H1 (cell line): Measurements from ENCODE around the gene SCCPDH. TPM values are rescaled to one million over a fixed set of nuclear protein-coding genes. Genes with fewer than 3 reads are reported as not detected.

ENCODE experiments used
- CTCF ChIA-PET: fragments of 300-600 bp; sonication (Branson Sonifier 250); formaldehyde crosslinking; loops from one replicate; lab custom pipeline; 2021; ENCODE audit not compliant: partially characterized antibody; lab: Charles Lee
- POLR2A ChIA-PET: fragments of 300-600 bp; sonication (Branson Sonifier 250); formaldehyde crosslinking; loops from one replicate; lab custom pipeline; 2021; ENCODE audit warnings: inconsistent platforms; ENCODE audit not compliant: partially characterized antibody; lab: Charles Lee
- DNase-seq, 2 experiments: peaks; one replicate each; pipeline versions ENCODE4 v3.0.0 to v3.0.0-alpha.2; 2010 to 2022; ENCODE audit warnings: low spot score in 2 of 2, low read depth in 1 of 2, mixed read lengths in 1 of 2
- FAIRE-seq: peaks from 2 replicates; lab custom pipeline; 2011; peaks lifted over from hg19 to GRCh38; lab: Jason Lieb, UNC
- H2AFZ ChIP-seq: 2 replicates; pipeline ENCODE4 v1.8.1; 2012; ENCODE audit warnings: low read length, inconsistent platforms
- H2AK5ac ChIP-seq: 2 replicates; pipeline ENCODE4 v1.6.1; 2013; ENCODE audit warnings: low read depth, low read length
- H2BK120ac ChIP-seq: replicated peaks from 2 replicates; pipeline ENCODE3; 2013; ENCODE audit warnings: low read depth, low read length, inconsistent platforms
- H2BK12ac ChIP-seq: 2 replicates; pipeline ENCODE4 v1.6.1; 2013; ENCODE audit warnings: low read depth, low read length
- H2BK15ac ChIP-seq: 2 replicates; pipeline ENCODE4 v1.6.1; 2013; ENCODE audit warnings: low read length
- H2BK20ac ChIP-seq: 2 replicates; pipeline ENCODE4 v1.6.1; 2013; ENCODE audit warnings: low read length
- H2BK5ac ChIP-seq: 2 replicates; pipeline ENCODE4 v1.6.1; 2013; ENCODE audit warnings: low read depth, low read length
- H3K14ac ChIP-seq: 2 replicates; pipeline ENCODE4 v1.6.1; 2013; ENCODE audit warnings: inconsistent platforms; ENCODE audit not compliant: insufficient read length
- H3K18ac ChIP-seq: 2 replicates; pipeline ENCODE4 v1.6.1; 2013; ENCODE audit warnings: low read length; ENCODE audit errors: extremely low read depth
- H3K23ac ChIP-seq: 2 replicates; pipeline ENCODE4 v1.6.1; 2013; ENCODE audit warnings: inconsistent platforms; ENCODE audit not compliant: insufficient read length
- H3K23me2 ChIP-seq: 2 replicates; pipeline ENCODE4 v1.6.1; 2013; ENCODE audit warnings: low read depth, low read length
- H3K27ac ChIP-seq: 2 replicates; pipeline ENCODE4 v1.6.1; 2011; ENCODE audit warnings: low read depth, low read length, inconsistent platforms
- H3K27me3 ChIP-seq, 4 experiments: replicated peaks in 1 of 4; 1 replicate in 1 of 4; 2 replicates in 3 of 4; pipeline versions ENCODE4 v1.6.1 to v1.8.1; 2011 to 2013; ENCODE audit warnings: low read length in 3 of 4, mild to moderate bottlenecking in 3 of 4, inconsistent platforms in 2 of 4, mixed read lengths in 2 of 4, moderate library complexity in 1 of 4; ENCODE audit not compliant: control insufficient read depth in 3 of 4, insufficient read depth in 3 of 4; ENCODE audit errors: extremely low read depth in 1 of 4
- H3K36me3 ChIP-seq, 4 experiments: 2 replicates each; pipeline versions ENCODE4 v1.6.1 to v1.8.1; 2011 to 2013; ENCODE audit warnings: mild to moderate bottlenecking in 4 of 4, low read length in 3 of 4, moderate library complexity in 2 of 4, control low read depth in 1 of 4, inconsistent platforms in 1 of 4; ENCODE audit not compliant: insufficient read depth in 4 of 4, control insufficient read depth in 2 of 4
- H3K4ac ChIP-seq: replicated peaks from 2 replicates; pipeline ENCODE3; 2013; ENCODE audit warnings: low read length, low read depth, mixed read lengths, inconsistent platforms; ENCODE audit not compliant: insufficient read length
- H3K4me1 ChIP-seq, 4 experiments: replicated peaks in 1 of 4; 1 replicate in 1 of 4; 2 replicates in 3 of 4; pipeline versions ENCODE4 v1.6.1 to v1.8.1; 2011 to 2013; ENCODE audit warnings: low read length in 3 of 4, inconsistent platforms in 2 of 4, mixed read lengths in 1 of 4; ENCODE audit not compliant: insufficient read depth in 4 of 4, control insufficient read depth in 3 of 4
- H3K4me2 ChIP-seq, 2 experiments: 2 replicates each; pipeline versions ENCODE4 v1.6.1 to v1.8.1; 2011 to 2013; ENCODE audit warnings: low read depth in 2 of 2, low read length in 2 of 2, control low read depth in 1 of 2, inconsistent platforms in 1 of 2, mild to moderate bottlenecking in 1 of 2; ENCODE audit not compliant: insufficient read depth in 1 of 2
- H3K4me3 ChIP-seq, 4 experiments: fragments of 200-600, 300-600 bp in 1 of 4; sonication (generic), shearing (Covaris generic), sonication (Bioruptor Twin) in 1 of 4; 2 replicates each; pipeline versions ENCODE4 v1.5.1 to v1.8.1; 2011 to 2016; ENCODE audit warnings: low read length in 4 of 4, low read depth in 3 of 4, control low read depth in 2 of 4, inconsistent platforms in 2 of 4, mild to moderate bottlenecking in 2 of 4, mixed read lengths in 1 of 4, moderate library complexity in 1 of 4; ENCODE audit not compliant: insufficient read depth in 2 of 4; ENCODE audit errors: extremely low read depth in 1 of 4
- H3K56ac ChIP-seq: replicated peaks from 2 replicates; pipeline ENCODE3; 2013; ENCODE audit warnings: low read depth, mild to moderate bottlenecking, mixed read lengths, low read length, inconsistent platforms; ENCODE audit not compliant: insufficient read length
- H3K79me1 ChIP-seq: 2 replicates; pipeline ENCODE4 v1.6.1; 2013; ENCODE audit warnings: low read depth, low read length, control low read depth
- H3K79me2 ChIP-seq, 2 experiments: 2 replicates each; pipeline versions ENCODE4 v1.6.1 to v1.8.1; 2012 to 2013; ENCODE audit warnings: low read length in 2 of 2, mild to moderate bottlenecking in 2 of 2, inconsistent platforms in 1 of 2; ENCODE audit not compliant: insufficient read depth in 2 of 2, control insufficient read depth in 1 of 2
- H3K9ac ChIP-seq, 4 experiments: replicated peaks in 1 of 4; 1 replicate in 1 of 4; 2 replicates in 3 of 4; pipeline versions ENCODE4 v1.6.1 to v1.8.1; 2011 to 2013; ENCODE audit warnings: low read depth in 3 of 4, low read length in 3 of 4, control low read depth in 2 of 4, mild to moderate bottlenecking in 2 of 4, moderate library complexity in 2 of 4, inconsistent platforms in 1 of 4; ENCODE audit errors: extremely low read depth in 1 of 4
- H3K9me3 ChIP-seq, 2 experiments: 2 replicates each; pipeline versions ENCODE4 v1.6.1 to v1.8.1; 2012 to 2013; ENCODE audit warnings: mild to moderate bottlenecking in 2 of 2, moderate library complexity in 2 of 2, control low read depth in 1 of 2, inconsistent platforms in 1 of 2, low read depth in 1 of 2, low read length in 1 of 2, mixed read lengths in 1 of 2; ENCODE audit not compliant: insufficient read depth in 2 of 2
- H4K20me1 ChIP-seq, 2 experiments: replicated peaks in 1 of 2; 2 replicates each; pipeline versions ENCODE3 to v1.8.1; 2011 to 2013; ENCODE audit warnings: inconsistent platforms in 2 of 2, low read length in 2 of 2, mild to moderate bottlenecking in 1 of 2; ENCODE audit not compliant: insufficient read depth in 2 of 2, control insufficient read depth in 1 of 2
- H4K5ac ChIP-seq: 2 replicates; pipeline ENCODE4 v1.6.1; 2013; ENCODE audit warnings: low read length, low read depth, mixed read lengths, inconsistent platforms; ENCODE audit not compliant: insufficient read length
- H4K8ac ChIP-seq: 2 replicates; pipeline ENCODE4 v1.8.0; 2013; ENCODE audit warnings: mild to moderate bottlenecking, moderate library complexity, low read length, inconsistent platforms; ENCODE audit not compliant: insufficient read depth; ENCODE audit errors: extremely low read depth
- H4K91ac ChIP-seq: replicated peaks from 2 replicates; pipeline ENCODE3; 2013; ENCODE audit warnings: low read length, mixed read lengths, inconsistent platforms; ENCODE audit not compliant: insufficient read length
- ASH2L ChIP-seq: fragments of 200-600, 300-600 bp; sonication (generic); IDR thresholded peaks from one replicate; pipeline ENCODE4 v1.7.1; 2017; ENCODE audit warnings: low read length
- CEBPB ChIP-seq: IDR thresholded peaks from 2 replicates; pipeline ENCODE4 v1.6.1; 2012; ENCODE audit warnings: low read depth, low read length
- EP300 ChIP-seq, 2 experiments: IDR thresholded peaks; 1 replicate in 1 of 2; 2 replicates in 1 of 2; pipeline ENCODE4 v1.6.1; 2011 to 2012; ENCODE audit warnings: low read depth in 2 of 2, low read length in 2 of 2, mild to moderate bottlenecking in 2 of 2, borderline replicate concordance in 1 of 2, inconsistent platforms in 1 of 2, moderate library complexity in 1 of 2
- GTF2F1 ChIP-seq: IDR thresholded peaks from 2 replicates; pipeline ENCODE4 v1.6.1; 2012; ENCODE audit warnings: low read depth, low read length, improper control_type of control experiment, borderline replicate concordance
- KDM4A ChIP-seq: IDR thresholded peaks from one replicate; pipeline ENCODE4 v1.7.1; 2012; ENCODE audit warnings: low read depth, mild to moderate bottlenecking, moderate library complexity, low read length, inconsistent platforms; ENCODE audit not compliant: severe bottlenecking
- POLR2A ChIP-seq, 2 experiments: IDR thresholded peaks; 1 replicate in 1 of 2; 2 replicates in 1 of 2; pipeline ENCODE4 v1.6.1; 2011; ENCODE audit warnings: low read depth in 2 of 2, low read length in 2 of 2, mild to moderate bottlenecking in 2 of 2; ENCODE audit errors: control extremely low read depth in 1 of 2
- POLR2AphosphoS5 ChIP-seq: IDR thresholded peaks from 2 replicates; pipeline ENCODE4 v1.6.1; 2011; ENCODE audit warnings: low read depth, low read length
- RAD21 ChIP-seq, 2 experiments: IDR thresholded peaks in 1 of 2; conservative IDR thresholded peaks in 1 of 2; 2 replicates each; pipeline ENCODE4 v1.6.1; 2011; ENCODE audit warnings: low read depth in 2 of 2, low read length in 2 of 2, improper control_type of control experiment in 1 of 2, inconsistent platforms in 1 of 2, mild to moderate bottlenecking in 1 of 2, moderate library complexity in 1 of 2
- SP1 ChIP-seq: IDR thresholded peaks from 2 replicates; pipeline ENCODE4 v1.6.1; 2011; ENCODE audit warnings: low read depth, low read length
- TBP ChIP-seq: IDR thresholded peaks from 2 replicates; pipeline ENCODE4 v1.6.1; 2011; ENCODE audit warnings: low read depth, low read length, improper control_type of control experiment
- WGBS, 2 experiments: shearing (Covaris generic) in 1 of 2; methylation state at CpG; one replicate each; pipeline versions ENCODE4 v1.1.6 to v1.1.7; 2013 to 2015; ENCODE audit warnings: low lambda C conversion rate in 2 of 2, mixed read lengths in 2 of 2, inconsistent platforms in 1 of 2, low coverage in 1 of 2, missing lambda C conversion rate in 1 of 2; ENCODE audit not compliant: insufficient replicate concordance in 2 of 2, insufficient coverage in 1 of 2, insufficient read length in 1 of 2; ENCODE audit errors: extremely low coverage in 1 of 2, missing lambda C conversion rate in 1 of 2; 5-methylcytosine and 5-hydroxymethylcytosine counted together
- polyA plus RNA-seq, 7 experiments: library from polyadenylated mRNA; depleted of rRNA in 3 of 7; stranded (reverse) in 5 of 7; unstranded in 2 of 7; fragments of >200 nt in 5 of 7; fragments of 200-250 nt in 2 of 7; gene quantifications; 1 replicate in 5 of 7; 2 replicates in 1 of 7; 4 replicates in 1 of 7; pipeline versions ENCODE4 v1.2.1 to v1.2.3, GENCODE V29; 2011 to 2013; ENCODE audit warnings: missing spikeins in 2 of 7, mixed read lengths in 2 of 7
- total RNA-seq: library from RNA; stranded (reverse); fragmentation: NEBNext Ultra II Directional; extraction: Animal tissue kit (Norgen Biotek cat#: 25700); gene quantifications from 2 replicates; pipeline ENCODE4 v1.2.1, GENCODE V29; 2021
- TF ChIP-seq, protein P1 (sequence below): IDR thresholded peaks from 2 replicates; pipeline ENCODE4 v1.6.1; 2012; ENCODE audit warnings: low read length, inconsistent platforms

Gene SCCPDH
- total and polyA plus RNA-seq, 2 of the 8 experiments (the other 6 are each of a cell fraction or from before 2014, with no cell fraction given): 9.5 to 17.0 TPM

DNA sequence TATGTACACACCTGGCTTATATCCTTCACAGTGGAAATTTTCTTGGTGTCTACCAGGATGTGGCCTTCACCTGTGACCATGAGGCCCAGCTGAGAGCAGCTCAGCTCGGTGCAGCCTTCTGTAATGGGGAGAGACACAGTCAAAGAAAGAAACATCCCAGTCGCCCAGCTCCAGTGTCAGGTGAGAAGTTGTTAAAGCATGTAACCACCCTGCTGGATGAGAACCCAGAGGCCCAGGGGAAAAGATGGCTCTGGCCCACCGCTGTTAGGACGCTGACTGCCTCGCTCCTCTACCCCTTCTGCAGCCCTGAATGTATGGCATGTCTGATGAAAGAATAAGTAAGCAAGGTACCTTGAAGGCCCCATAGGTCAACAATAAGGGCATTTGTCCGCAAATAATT is 52.7 kb downstream of the SCCPDH start:
- H2BK5ac ChIP-seq: no peak overlapping the region
- H2BK120ac ChIP-seq: no peak overlapping the region
- H2BK20ac ChIP-seq: no peak overlapping the region
- no peak overlapping the region for H3K27ac ChIP-seq
- H2AK5ac ChIP-seq: no peak overlapping the region
- no peaks in the 10 kb centered on the region for H3K79me2 ChIP-seq
- no peaks in the 10 kb centered on the region for H3K79me1 ChIP-seq
- no peak overlapping the region for H3K9ac ChIP-seq
- H3K18ac ChIP-seq: no peak overlapping the region
- H3K4me2 ChIP-seq: no peak overlapping the region
- no peak overlapping the region for H3K14ac ChIP-seq
- H4K5ac ChIP-seq: no peak overlapping the region
- FAIRE-seq (no peak), DNase-seq (no peak)
- H4K91ac ChIP-seq: no peak overlapping the region
- TF ChIP-seq RAD21 (IDR thresholded peaks at IDR 0.05 in 1 of 2, conservative IDR thresholded peaks at IDR 0.05 in 1 of 2; ENCODE audit: low read depth in 2 of 2, low read length in 2 of 2): no peak
- TF ChIP-seq SP1: no peak
- TF ChIP-seq EP300 (IDR thresholded peaks at IDR 0.05; ENCODE audit: borderline replicate concordance in 1 of 2, low read depth in 2 of 2, low read length in 2 of 2): no peak
- TF ChIP-seq, protein P1, sequence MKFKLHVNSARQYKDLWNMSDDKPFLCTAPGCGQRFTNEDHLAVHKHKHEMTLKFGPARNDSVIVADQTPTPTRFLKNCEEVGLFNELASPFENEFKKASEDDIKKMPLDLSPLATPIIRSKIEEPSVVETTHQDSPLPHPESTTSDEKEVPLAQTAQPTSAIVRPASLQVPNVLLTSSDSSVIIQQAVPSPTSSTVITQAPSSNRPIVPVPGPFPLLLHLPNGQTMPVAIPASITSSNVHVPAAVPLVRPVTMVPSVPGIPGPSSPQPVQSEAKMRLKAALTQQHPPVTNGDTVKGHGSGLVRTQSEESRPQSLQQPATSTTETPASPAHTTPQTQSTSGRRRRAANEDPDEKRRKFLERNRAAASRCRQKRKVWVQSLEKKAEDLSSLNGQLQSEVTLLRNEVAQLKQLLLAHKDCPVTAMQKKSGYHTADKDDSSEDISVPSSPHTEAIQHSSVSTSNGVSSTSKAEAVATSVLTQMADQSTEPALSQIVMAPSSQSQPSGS: no peak
- no peak for TF ChIP-seq TBP
- TF ChIP-seq ASH2L: no peak
- no peak for TF ChIP-seq POLR2A (IDR thresholded peaks at IDR 0.05; ENCODE audit: control extremely low read depth in 1 of 2, low read depth in 2 of 2, low read length in 2 of 2)
- no peak for TF ChIP-seq CEBPB
- no peak for TF ChIP-seq POLR2AphosphoS5
- no peak for TF ChIP-seq GTF2F1
- no peak for TF ChIP-seq KDM4A
- H3K4ac ChIP-seq: no peak overlapping the region
- no peak overlapping the region for H3K56ac ChIP-seq
- ChIA-PET CTCF (interaction anchor here (0.6 kb wide), 1 partner anchor 1555 kb away, joined by 3 read pairs; no protein-coding TSS in a partner anchor), POLR2A (no interaction called here)
- no peak overlapping the region for H3K23ac ChIP-seq
- H3K4me3 ChIP-seq: no peak overlapping the region
- no peak overlapping the region for H2BK12ac ChIP-seq
- WGBS, 2 experiments: 91% methylated on average over 6 of the region's 6 CpGs; no CpG with 5 or more reads in 1 of the 2 experiments
- no peaks in the 10 kb centered on the region for H3K36me3 ChIP-seq
- no peaks in the 10 kb centered on the region for H3K9me3 ChIP-seq
- H4K20me1 ChIP-seq: no peaks in the 10 kb centered on the region
- no peaks in the 10 kb centered on the region for H3K27me3 ChIP-seq
- no peak overlapping the region for H2BK15ac ChIP-seq
- no peak overlapping the region for H2AFZ ChIP-seq
- H3K23me2 ChIP-seq: no peaks in the 10 kb centered on the region
- no peak overlapping the region for H4K8ac ChIP-seq
- H3K4me1 ChIP-seq: no peaks in the 10 kb centered on the region
